Stimulated activated CD4-positive, alpha-beta T cell treated with anti-CD3 and anti-CD28 coated beads, Interleukin-2, amount 100 ng/mL, for 48 hours (primary cell): ENCODE results near the gene ATXN2.
A peak's percentile ranks its signal among the peaks of the same experiment; 100 is the strongest.
"Not testable (repeated sequence)": the region's sequence is repeated elsewhere in the genome, so short reads cannot be mapped to it uniquely, and the experiment has no call there.

Experiments
- DNase-seq, 2 donors: peaks; one replicate each; pipeline ENCODE4 v3.0.0-alpha.2; 2020

The ATXN2 gene

GRCh38 chr12:111570084-111570961, 28.8 kb downstream of the ATXN2 start:
- DNase-seq = no peak

DNA sequence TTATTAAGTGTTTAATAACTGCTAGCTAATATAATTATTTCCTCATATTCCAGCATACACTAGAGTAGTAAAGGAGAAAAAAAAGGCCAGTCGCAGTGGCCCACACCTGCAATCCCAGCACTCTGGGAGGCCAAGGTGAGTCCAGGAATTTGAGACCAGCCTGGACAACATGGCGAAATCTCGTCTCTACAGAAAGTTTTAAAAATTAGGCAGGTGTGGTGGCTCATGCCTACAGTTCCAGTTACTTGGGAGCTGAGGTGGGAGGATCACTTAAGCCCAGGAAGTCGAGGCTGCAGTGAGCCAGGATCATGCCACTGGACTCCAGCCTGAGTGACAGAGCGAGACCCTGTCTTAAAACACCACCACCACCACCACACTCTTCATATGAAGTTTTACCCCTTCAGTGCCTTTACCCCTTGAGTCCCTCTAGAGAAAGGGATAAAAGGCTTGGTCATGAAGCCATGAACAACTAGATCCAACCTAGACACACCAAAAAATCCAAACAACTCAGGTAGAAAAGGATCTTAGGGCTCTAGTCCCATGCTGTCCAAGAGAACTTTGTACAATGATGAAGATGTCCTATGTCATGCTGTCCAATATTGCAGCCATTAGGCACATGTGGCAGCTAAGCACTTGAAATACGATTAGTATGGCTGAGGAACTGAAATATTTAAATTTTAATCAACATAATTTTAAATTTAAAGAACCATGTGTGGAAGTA, 29.6 kb downstream of the ATXN2 start:
- DNase-seq = no peak

DNA sequence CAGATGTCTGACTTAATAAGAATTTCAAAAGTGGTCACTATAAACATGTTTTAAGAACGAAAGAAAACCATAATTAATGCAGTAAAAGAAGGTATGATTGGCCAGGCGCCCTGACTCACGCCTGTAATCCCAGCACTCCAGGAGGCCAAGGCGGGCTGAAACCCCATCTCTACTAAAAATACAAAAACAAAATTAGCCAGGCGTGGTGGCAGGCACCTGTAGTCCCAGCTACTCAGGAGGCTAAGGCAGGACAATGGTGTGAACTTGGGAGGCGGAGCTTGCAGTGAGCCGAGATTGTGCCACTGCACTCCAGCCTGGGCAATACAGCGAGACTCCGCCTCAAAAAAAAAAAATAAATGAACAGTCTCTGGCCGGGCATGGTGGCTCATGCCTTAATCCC, 38.3 kb downstream of the ATXN2 start:
- DNase-seq = not testable (repeated sequence)

DNA sequence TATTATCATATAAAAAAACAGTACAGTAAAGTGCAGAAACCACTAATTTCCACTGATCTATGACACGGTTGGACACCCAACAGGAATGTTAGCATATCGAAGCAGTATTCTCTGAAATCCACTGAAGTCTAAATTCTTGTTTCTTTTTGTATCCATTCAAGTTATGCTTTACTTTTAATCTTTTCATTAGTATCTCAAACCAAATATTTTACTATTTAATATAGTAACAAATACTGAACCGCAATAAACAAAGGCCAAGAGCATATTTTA, 41.1 kb downstream of the ATXN2 start:
- no peak for DNase-seq

DNA sequence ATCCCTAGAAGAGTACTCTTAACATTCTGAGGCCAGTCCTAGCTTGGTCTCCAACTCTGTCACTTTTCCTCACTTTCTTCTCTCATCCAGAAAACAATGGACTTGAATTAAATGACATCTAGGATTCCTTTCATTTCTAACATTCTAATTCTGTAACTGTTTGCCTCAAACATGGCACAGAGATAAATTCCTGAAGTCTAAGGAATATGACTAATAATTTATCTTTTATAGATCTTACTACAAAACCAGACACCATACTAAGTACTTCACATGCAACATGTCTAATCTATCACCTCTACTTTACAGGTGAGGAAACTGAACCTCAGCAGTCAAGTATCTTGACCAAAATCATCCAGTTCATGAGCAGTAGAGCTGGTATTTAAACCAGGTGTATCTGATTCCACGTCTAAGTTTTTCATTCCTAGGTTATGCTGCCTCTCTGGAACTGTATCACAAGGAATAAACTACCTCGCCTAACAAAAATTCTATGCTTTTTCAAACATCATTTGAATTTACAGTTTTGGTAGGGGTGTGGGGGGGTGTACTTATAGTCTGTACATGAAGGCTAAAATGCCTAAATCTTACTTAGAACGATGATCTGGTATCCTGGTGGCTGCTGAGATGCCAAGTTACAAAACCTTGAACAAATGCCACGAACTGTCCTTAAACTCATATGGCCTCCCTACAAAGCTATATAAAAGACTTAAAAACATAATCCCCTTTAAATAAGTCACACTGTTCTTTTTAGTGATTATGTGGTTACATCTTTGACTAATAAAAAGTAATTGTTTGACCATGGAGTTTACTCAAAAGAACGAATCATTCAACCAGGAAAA, 41.6 kb downstream of the ATXN2 start:
- no peak for DNase-seq

DNA sequence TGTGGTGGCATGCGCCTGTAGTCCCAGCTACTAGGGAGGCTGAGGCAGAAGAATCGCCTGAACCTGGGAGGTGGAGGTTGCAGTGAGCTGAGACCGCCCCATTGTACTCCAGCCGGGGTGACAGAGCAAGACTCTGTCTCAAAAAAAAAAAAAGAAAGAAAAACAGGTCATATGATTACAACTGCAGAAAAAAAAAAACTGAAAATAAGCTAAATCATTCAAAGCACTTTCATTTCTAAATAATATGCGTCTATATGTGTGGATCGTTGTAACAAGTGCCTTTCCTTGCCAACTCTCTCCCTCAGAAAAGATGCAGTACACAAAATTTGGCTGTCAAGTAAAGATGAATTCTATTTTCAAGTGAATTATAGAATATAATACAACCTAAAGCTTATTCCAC, 42.4 kb downstream of the ATXN2 start:
- no peak for DNase-seq

GRCh38 chr12:111555313-111555712, 43.8 kb downstream of the ATXN2 start:
- not testable (repeated sequence) for DNase-seq

DNA sequence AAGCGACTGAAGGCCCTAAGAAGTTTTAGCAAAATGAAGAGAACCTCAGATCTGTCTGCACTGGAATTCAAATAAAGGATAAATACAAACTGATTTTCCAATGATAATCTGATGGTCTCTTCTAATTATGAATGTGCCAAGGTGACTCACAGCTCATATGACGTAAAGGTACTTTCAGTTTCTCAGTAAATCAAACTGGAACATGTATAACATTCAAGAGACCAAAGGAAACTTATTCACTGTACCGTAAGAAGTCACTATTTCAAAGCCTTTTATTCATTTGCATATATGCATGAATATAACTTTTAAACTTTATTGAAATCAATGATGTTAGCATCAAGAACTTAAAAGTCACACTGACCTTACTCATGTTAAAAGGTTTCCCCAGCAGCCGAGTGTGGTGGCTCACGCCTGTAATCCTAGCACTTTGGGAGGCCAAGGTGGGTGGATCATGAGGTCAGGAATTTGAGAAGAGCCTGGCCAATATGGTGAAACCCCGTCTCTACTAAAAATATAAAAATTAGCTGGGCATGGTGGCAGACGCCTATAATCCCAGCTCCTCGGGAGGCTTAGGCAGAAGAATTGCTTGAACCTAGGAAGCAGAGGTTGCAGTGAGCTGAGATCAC, 52.2 kb downstream of the ATXN2 start:
- DNase-seq = peak in 1 of 2 donors; percentile 13

DNA sequence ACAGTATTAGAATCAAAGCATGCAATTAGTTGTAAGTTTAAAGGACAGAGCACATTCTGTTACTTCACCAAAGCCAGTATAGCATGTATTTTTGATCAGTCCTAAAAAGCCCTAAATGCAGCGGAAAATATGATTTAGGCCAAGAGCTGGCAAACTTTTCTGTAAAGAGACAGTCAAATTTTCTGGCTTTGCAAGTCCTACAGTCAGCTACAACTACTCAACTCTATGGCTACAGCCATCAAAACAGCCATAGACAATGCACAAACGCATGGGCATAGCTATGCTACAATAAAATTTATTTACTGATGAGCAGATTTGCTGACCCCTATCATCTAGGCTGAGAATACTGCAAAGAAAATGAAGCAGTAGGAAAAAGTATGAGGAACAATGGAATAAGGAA, 52.9 kb downstream of the ATXN2 start:
- DNase-seq = no peak

GRCh38 chr12:111544032-111544431, 55.1 kb downstream of the ATXN2 start:
- DNase-seq = no peak

- no peak for DNase-seq
These were observed 66.4 kb downstream of the ATXN2 start for GRCh38 chr12:111532751-111533150.

GRCh38 chr12:111529424-111530368, 69.4 kb downstream of the ATXN2 start:
- DNase-seq = peak; percentile 44 to 50

DNA sequence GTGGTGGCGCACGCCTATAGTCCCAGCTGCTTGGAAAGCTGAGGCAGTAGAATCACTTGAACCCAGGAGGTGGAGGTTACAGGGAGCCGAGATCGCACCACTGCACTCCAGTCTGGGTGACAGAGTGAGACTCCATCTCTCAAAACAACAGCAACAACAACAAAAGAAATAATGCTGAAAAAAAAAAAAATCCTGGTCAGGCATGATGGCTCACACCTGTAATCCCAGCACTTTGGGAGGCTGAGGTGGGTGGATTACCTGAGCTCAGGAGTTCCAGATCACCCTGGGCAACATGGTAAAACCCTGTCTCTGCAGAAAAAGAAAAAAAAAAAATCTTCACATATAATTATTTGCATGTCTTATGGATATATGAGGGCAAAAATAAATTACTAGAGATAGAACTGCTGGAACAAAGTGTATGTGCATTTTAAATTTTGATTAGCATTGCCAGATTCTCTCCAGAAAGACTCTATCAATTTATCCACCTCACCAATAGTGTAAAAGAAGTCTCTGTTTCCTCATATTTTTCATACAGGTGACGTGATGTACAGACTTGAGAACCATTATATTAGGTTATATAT, 75.4 kb downstream of the ATXN2 start:
- DNase-seq = no peak

GRCh38 chr12:111521801-111522200, 77.3 kb downstream of the ATXN2 start:
- DNase-seq = no peak

DNA sequence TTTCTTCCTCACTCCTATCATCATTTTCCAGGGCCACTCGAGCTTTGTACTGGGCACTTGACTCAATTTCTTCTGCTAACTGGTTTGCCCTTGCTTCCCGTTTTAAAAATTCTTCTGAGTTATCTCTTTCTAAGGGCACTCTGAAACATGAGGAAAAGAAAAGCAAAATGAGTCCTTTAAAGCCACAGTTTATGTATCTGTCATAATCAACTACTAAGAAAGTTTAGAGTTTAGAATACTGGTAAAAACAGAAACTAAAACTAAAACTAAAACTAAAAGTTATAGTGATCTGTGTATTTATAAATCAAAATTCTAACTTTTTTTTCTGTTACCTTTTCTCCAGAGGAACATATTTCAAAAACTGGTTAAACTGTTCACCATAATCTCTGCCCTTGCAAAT, 79.2 kb downstream of the ATXN2 start:
- DNase-seq = no peak

DNA sequence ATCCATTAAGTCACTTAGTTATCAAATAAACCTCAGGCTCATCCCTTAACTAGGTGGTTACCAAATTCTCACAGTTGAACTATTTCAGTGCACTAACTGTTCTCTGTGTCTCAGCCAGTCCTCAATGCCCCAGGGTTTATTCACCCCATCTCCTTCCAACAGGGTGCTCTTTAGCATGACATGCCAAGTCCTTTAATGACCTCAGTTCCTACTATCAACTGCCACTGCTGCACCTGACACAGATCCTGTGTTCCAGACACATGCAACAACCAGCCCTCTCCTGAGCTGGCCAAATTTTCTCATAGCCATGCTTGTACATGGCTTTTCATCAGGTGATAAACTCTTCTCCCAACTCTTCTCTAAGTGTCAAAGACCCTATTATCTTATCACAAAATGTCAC, 80.0 kb downstream of the ATXN2 start:
- DNase-seq = no peak

DNA sequence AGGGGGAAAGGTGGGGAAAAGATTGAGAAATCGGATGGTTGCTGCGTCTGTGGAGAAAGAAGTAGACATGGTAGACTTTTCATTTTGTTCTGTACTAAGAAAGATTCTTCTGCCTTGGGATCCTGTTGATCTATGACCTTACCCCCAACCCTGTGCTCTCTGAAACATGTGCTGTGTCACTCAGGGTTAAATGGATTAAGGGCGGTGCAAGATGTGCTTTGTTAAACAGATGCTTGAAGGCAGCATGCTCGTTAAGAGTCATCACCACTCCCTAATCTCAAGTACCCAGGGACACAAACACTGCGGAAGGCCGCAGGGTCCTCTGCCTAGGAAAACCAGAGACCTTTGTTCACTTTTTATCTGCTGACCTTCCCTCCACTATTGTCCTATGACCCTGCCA, 91.4 kb downstream of the ATXN2 start:
- not testable (repeated sequence) for DNase-seq

- DNase-seq = not testable (repeated sequence)
These were observed 91.9 kb downstream of the ATXN2 start for GRCh38 chr12:111507258-111507657.

DNA sequence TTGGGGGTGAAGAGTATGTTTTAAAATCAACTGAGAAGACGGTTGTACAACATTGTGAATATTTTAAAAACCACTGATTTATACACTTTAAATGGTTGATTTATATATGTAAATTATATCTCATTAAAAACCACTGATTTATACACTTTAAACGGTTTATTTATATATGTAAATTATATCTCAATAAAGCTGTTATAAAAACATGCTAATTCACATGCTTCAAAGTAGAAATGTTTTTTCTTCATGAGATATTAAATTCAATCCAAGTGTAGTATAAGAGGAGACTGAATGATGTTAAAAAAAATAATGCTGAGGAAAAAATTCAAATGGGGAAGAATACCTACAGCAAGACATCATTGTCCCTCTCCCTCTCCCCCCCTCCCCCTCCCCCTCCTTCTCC, 92.9 kb downstream of the ATXN2 start:
- DNase-seq = no peak

DNA sequence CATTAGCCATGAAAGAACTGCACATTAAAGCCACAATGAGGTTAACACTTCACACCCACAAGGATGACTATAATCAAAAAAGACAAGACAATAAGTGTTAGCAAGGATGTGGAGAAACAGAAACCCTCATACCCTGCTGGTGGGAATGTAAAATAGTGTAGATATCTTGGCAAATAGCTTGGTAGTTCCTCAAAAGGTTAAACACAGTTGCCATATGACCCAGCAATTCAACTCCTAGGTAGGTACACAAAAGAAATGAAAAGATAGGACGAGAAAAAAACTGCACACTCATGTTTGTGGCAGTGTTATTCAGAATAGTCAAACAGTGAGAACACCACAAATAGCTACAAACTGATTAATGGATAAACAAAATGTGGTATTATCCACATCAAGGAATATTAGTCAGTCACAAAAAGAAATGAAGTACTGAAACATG, 93.5 kb downstream of the ATXN2 start:
- DNase-seq = no peak

DNA sequence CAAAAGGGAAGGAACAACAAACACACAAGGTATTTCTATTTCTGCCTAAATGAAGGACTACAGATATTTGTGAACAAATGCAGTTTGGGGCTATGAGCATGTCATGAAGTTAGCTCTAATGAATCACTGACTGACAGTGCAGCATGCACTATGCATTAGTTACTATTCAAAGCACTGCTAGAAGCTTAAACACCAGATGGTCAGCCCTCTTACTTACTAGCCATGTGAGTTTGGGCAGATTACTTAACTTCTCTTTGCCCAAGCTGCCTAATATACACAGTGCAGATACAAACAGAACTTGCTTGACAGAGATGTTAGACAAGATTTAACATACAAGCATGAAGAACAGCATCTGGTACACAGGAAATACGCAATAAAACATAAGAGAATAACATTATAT, 96.0 kb downstream of the ATXN2 start:
- DNase-seq = no peak

DNA sequence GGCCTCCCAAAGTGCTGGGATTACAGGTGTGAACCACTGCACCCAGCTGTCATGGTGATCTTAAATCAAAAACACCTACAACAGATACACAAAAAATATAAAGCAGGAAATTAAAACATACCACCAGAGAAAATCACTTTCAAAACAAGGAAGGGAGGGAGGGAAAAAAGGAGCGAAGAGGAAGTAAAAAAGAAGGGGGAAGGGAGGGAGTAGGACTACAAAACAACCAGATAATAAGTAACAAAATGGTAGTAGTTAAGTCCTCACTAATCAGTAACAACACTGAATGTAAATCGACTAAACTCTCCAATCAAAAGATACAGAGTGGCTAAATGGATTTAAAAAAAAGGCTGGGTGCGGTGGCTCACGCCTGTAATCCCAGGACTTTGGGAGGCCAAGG, 104.4 kb downstream of the ATXN2 start:
- no peak for DNase-seq
